Measurements from ENCODE around the gene LRMDA.

The LRMDA gene

DNA sequence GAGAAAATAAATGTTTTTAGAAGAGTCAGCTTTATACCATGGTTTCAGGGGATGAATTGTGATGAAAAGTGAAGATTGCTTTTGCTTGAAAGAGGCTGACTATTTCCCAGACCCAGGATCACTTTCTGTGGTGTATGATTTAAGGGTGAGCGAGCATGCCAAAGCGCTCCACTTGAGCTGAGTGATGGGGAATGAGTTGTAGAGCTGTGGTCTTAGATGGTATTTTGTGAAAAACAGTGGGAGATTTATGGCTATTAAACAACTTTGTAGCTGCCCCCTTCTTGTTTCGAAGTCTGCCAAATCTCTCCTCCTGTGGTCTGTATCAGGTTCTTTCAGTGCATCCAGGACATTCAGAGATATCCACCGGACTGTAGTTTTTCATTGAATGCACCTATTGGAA is 888.2 kb downstream of the LRMDA start:
- H3K4me3 Mint-ChIP-seq, result no peak overlapping the region
- DNase-seq, result no peak
- TF ChIP-seq, protein P1, sequence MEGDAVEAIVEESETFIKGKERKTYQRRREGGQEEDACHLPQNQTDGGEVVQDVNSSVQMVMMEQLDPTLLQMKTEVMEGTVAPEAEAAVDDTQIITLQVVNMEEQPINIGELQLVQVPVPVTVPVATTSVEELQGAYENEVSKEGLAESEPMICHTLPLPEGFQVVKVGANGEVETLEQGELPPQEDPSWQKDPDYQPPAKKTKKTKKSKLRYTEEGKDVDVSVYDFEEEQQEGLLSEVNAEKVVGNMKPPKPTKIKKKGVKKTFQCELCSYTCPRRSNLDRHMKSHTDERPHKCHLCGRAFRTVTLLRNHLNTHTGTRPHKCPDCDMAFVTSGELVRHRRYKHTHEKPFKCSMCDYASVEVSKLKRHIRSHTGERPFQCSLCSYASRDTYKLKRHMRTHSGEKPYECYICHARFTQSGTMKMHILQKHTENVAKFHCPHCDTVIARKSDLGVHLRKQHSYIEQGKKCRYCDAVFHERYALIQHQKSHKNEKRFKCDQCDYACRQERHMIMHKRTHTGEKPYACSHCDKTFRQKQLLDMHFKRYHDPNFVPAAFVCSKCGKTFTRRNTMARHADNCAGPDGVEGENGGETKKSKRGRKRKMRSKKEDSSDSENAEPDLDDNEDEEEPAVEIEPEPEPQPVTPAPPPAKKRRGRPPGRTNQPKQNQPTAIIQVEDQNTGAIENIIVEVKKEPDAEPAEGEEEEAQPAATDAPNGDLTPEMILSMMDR (IDR thresholded peaks at IDR 0.05), result no peak
- no peaks in the 10 kb centered on the region for H3K36me3 Mint-ChIP-seq (ENCODE audit: low read depth)
- H3K9me3 Mint-ChIP-seq, result no peaks in the 10 kb centered on the region
- H3K27ac Mint-ChIP-seq, result peak overlapping the region; percentile 66
- H3K27me3 Mint-ChIP-seq (ENCODE audit: low read depth, poor library complexity), result peaks cover 8% of the 10 kb centered on the region
- peaks cover 64% of the 10 kb centered on the region for H3K4me1 Mint-ChIP-seq

DNA sequence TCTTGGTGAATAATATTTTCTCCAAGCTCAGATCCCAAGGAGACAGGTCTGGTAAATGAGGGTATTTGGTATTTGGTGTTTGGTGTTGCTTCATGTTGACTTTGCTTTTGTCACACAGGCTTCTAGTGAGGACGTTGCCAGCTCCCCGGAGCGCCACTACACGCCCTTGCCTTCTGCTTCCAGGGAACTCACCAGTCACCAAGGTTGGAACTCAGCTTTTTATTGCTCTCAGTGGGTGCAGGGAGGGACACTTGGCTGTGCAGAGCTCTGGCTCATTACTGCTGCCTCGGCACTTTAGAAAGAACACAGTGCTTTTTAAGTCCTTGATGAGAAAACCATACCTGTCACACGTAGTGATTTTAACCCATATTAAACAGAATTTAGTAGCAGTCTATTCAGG is 892.9 kb downstream of the LRMDA start:
- no peak for DNase-seq
- TF ChIP-seq, protein P1 (IDR thresholded peaks at IDR 0.05), result no peak
- Mint-ChIP-seq H3K27ac (peak overlapping the region; percentile 47), H3K36me3 (ENCODE audit: low read depth) (no peaks in the 10 kb centered on the region), H3K27me3 (ENCODE audit: low read depth, poor library complexity) (peaks cover 5% of the 10 kb centered on the region), H3K4me3 (peak overlapping the region; percentile 14), H3K4me1 (peaks cover 61% of the 10 kb centered on the region), H3K9me3 (no peaks in the 10 kb centered on the region)

DNA sequence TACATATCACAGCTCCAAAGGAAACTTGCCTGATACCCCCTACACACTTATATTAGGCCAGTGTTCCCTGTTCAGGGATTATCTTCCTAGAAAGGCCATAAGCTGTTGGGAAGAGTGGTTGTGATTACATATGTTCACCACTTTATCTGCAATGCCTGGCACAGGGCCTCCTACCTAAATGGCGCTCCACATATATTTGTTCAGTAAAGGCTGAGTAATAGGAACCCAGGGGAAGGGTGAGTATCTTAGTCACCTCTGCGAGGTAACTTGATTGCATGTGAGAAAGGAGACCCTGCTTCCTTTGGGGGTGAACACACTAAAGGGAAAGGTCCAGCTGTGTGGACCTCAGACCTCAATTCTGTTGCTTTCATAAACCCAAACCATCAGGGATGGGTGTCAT is 896.0 kb downstream of the LRMDA start:
- Mint-ChIP-seq H3K4me1 (peaks cover 62% of the 10 kb centered on the region), H3K27me3 (ENCODE audit: low read depth, poor library complexity) (peaks cover 5% of the 10 kb centered on the region), H3K27ac (no peak overlapping the region), H3K9me3 (no peaks in the 10 kb centered on the region), H3K36me3 (ENCODE audit: low read depth) (no peaks in the 10 kb centered on the region), H3K4me3 (no peak overlapping the region)
- DNase-seq, result no peak
- TF ChIP-seq, protein P1 (IDR thresholded peaks at IDR 0.05), result no peak

DNA sequence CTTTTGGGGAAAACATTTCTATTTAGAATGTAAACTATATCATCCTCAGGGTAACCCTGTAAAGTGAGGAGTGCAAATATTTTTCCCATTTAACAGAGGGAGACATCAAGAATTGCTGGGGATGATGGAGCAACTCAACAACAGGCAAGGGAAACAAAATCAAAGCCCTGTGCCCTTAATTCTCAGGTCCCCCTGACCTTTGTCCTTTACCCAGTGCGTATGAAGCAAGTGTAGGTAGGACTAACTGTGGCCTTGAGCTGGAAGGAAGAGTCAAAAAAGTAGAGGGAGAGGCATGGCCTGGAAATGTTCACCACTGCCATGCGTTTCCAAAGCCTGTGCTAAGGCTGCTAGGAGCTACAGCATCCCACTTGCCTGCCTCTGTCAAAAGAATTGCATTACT is 896.9 kb downstream of the LRMDA start:
- TF ChIP-seq, protein P1 (IDR thresholded peaks at IDR 0.05), result no peak

DNA sequence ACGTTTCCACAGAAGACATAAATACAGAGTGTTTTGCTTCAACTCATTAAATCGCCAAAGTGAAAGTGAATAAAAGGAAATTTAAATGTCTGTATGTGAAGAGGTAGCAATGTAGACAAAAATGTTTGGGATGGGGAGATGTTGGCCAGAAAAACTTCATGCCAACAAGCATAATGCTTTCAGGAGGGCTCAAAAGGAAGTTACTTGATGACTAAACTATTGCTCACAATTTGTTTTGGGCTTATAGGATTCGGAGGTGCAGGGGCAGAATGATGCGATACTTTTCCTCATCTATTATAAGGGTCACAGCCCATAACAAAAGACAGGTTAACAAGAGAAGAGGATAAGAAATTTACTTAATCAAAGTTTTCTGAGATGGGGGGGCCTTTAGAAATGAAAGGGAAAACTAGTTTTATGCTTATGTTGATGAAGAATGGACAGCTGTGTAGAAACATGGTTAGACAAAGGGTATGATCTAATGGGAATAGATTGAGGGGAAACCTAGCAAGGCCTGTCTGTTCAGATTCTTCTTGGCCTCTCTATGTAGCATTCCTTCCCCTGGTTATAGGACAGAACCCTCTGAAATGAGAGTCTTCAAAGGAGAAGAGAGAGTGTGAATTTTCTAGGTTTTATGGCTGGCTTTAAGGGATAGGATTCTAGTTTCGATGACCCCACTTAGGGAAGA is 898.6 kb downstream of the LRMDA start:
- Mint-ChIP-seq H3K4me3 (no peak overlapping the region), H3K27me3 (ENCODE audit: low read depth, poor library complexity) (no peaks in the 10 kb centered on the region), H3K27ac (no peak overlapping the region), H3K36me3 (ENCODE audit: low read depth) (no peaks in the 10 kb centered on the region), H3K4me1 (peaks cover 63% of the 10 kb centered on the region), H3K9me3 (no peaks in the 10 kb centered on the region)
- no peak for DNase-seq
- TF ChIP-seq, protein P1 (IDR thresholded peaks at IDR 0.05), result no peak

More for the DNA sequence above, 896.9 kb downstream of the LRMDA start:
- Mint-ChIP-seq H3K36me3 (ENCODE audit: low read depth) (no peaks in the 10 kb centered on the region), H3K4me1 (peaks cover 63% of the 10 kb centered on the region), H3K4me3 (no peak overlapping the region), H3K27ac (peak overlapping the region; percentile 66), H3K9me3 (no peaks in the 10 kb centered on the region), H3K27me3 (ENCODE audit: low read depth, poor library complexity) (peaks cover 5% of the 10 kb centered on the region)
- no peak for DNase-seq

DNA sequence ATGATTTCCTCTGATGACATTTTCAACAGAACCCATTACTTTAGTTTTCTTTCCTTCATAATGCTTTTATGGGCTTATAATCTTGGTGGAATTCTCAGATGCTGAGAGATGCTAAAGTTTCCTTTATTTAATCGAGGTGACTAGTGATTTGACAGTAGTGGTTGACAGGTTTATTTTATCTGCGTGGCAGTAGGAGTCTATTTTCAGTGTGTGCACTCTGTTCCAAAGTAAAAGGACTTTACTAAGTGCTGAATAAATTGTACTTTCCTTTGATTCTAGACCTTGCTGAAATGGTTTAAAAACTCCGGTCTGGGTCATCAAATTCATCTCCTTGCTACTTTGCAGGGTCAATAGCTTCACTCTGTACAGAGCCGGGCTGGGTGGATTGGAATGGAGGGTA is 900.3 kb downstream of the LRMDA start:
- no peaks in the 10 kb centered on the region for H3K9me3 Mint-ChIP-seq
- H3K36me3 Mint-ChIP-seq (ENCODE audit: low read depth), result no peaks in the 10 kb centered on the region
- H3K27me3 Mint-ChIP-seq (ENCODE audit: low read depth, poor library complexity), result no peaks in the 10 kb centered on the region
- H3K27ac Mint-ChIP-seq, result no peak overlapping the region
- TF ChIP-seq, protein P1 (IDR thresholded peaks at IDR 0.05), result no peak
- DNase-seq, result no peak
- peaks cover 73% of the 10 kb centered on the region for H3K4me1 Mint-ChIP-seq
- H3K4me3 Mint-ChIP-seq, result no peak overlapping the region

Measured in nephron progenitor cell (in vitro differentiated cells).